Large intestine (tissue), 1 donor: ENCODE results near the gene NDUFV2. TPM values are rescaled to one million over a fixed set of nuclear protein-coding genes. Genes with fewer than 3 reads are reported as not detected.

Experiments used
- polyA plus RNA-seq: library from polyadenylated mRNA; unstranded; fragments of 120-200 nt; gene quantifications from one replicate; pipeline ENCODE4 v1.2.1, GENCODE V29; 2013

NDUFV2 gene
- polyA plus RNA-seq, 1 donor: 126 TPM

Other genes with a start within 250 kb of the NDUFV2 start
- gene ANKRD12, start 34.1 kb downstream of the NDUFV2 start, polyA plus RNA-seq: 20.1 TPM
- 28.9 TPM for gene TWSG1, start 232.1 kb downstream of the NDUFV2 start, polyA plus RNA-seq